Measurements from ENCODE around the gene LGMN. TPM values are rescaled to one million over a fixed set of nuclear protein-coding genes. Genes with fewer than 3 reads are reported as not detected.

Gene LGMN
- total and polyA plus RNA-seq, 9 of the 15 experiments (the other 6 are each of a cell fraction or from before 2014, with no cell fraction given), result 0.05 to 1.4 (median 0.43) TPM; not detected in 2

DNA sequence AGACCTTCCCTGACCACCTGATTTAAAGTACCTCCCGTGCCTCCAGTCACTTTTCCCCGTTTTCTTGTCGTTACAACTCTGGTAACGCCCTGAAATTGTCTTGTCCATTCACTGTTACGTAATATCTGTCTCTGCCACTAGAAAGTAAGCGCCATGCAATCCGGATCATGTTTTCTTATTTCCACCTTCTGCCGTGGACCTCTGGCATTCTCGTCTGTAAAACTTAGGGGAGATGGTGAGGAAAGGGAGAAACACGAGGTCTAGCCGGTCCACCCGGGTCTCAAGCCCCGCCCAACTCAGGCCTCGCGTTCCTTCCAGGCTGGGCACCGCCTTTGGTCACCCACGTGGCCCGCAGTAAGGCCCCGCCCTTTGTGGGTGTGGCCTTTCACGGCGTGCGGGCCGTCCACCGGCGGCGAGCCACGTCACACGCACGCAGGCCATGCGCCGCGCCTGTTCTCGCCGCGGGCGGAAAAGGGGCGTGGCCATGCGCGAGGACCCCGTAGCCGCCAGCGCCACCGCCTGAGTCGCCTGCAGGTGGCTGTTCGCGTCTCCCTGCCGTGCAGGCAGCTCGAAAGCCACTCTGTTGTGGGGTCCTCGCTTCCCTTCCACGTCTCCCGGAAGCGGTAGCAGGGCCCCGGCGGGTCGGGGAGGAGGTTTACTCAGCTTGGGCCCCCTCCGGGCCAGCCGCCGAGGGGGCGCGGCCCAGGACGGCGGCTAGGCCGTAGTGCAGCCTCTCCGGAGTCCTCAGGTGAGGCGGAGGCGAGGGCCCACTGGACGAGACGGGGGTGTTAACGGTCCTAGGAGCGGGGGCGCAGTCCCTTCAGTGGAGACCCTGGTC is 45.5 kb upstream of the LGMN start, which contains the start of gene GOLGA5 (continued):
- TF ChIP-seq ZNF212 (CRISPR knock-in tag; IDR thresholded peaks at IDR 0.05), result no peak
- no peak for TF ChIP-seq TCF7L2 (IDR thresholded peaks at IDR 0.05; ENCODE audit: low read depth, low read length)
- no peak for TF ChIP-seq MEF2D (tag; conservative IDR thresholded peaks at IDR 0.05; ENCODE audit: low read depth)
- TF ChIP-seq ZNF24 (IDR thresholded peaks at IDR 0.05), result no peak
- TF ChIP-seq, protein P1, sequence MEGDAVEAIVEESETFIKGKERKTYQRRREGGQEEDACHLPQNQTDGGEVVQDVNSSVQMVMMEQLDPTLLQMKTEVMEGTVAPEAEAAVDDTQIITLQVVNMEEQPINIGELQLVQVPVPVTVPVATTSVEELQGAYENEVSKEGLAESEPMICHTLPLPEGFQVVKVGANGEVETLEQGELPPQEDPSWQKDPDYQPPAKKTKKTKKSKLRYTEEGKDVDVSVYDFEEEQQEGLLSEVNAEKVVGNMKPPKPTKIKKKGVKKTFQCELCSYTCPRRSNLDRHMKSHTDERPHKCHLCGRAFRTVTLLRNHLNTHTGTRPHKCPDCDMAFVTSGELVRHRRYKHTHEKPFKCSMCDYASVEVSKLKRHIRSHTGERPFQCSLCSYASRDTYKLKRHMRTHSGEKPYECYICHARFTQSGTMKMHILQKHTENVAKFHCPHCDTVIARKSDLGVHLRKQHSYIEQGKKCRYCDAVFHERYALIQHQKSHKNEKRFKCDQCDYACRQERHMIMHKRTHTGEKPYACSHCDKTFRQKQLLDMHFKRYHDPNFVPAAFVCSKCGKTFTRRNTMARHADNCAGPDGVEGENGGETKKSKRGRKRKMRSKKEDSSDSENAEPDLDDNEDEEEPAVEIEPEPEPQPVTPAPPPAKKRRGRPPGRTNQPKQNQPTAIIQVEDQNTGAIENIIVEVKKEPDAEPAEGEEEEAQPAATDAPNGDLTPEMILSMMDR (IDR thresholded peaks at IDR 0.05 in 2 of 3, conservative IDR thresholded peaks at IDR 0.05 in 1 of 3; ENCODE audit: insufficient read depth in 2 of 3, low read depth in 1 of 3, low read length in 3 of 3), result no peak
- peak; percentile 64; the same call in 1 of the 2 replicates for TF ChIP-seq ZBTB7A (IDR thresholded peaks at IDR 0.05; ENCODE audit: borderline replicate concordance, control insufficient read depth, low read depth, low read length)
- TF ChIP-seq OTX1 (CRISPR knock-in tag; IDR thresholded peaks at IDR 0.05), result no peak
- TF ChIP-seq ZFP1 (CRISPR knock-in tag; IDR thresholded peaks at IDR 0.05), result no peak
- TF ChIP-seq, protein P2, sequence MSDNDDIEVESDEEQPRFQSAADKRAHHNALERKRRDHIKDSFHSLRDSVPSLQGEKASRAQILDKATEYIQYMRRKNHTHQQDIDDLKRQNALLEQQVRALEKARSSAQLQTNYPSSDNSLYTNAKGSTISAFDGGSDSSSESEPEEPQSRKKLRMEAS (CRISPR knock-in tag; IDR thresholded peaks at IDR 0.05), result peak; percentile 99
- peak; percentile 50; the same call in 1 of the 2 replicates for TF ChIP-seq MECOM (CRISPR knock-in tag; IDR thresholded peaks at IDR 0.05)
- TF ChIP-seq TRIM28 (IDR thresholded peaks at IDR 0.05), result no peak
- TF ChIP-seq FOXJ3 (CRISPR knock-in tag; IDR thresholded peaks at IDR 0.05), result no peak
- TF ChIP-seq, protein P3, sequence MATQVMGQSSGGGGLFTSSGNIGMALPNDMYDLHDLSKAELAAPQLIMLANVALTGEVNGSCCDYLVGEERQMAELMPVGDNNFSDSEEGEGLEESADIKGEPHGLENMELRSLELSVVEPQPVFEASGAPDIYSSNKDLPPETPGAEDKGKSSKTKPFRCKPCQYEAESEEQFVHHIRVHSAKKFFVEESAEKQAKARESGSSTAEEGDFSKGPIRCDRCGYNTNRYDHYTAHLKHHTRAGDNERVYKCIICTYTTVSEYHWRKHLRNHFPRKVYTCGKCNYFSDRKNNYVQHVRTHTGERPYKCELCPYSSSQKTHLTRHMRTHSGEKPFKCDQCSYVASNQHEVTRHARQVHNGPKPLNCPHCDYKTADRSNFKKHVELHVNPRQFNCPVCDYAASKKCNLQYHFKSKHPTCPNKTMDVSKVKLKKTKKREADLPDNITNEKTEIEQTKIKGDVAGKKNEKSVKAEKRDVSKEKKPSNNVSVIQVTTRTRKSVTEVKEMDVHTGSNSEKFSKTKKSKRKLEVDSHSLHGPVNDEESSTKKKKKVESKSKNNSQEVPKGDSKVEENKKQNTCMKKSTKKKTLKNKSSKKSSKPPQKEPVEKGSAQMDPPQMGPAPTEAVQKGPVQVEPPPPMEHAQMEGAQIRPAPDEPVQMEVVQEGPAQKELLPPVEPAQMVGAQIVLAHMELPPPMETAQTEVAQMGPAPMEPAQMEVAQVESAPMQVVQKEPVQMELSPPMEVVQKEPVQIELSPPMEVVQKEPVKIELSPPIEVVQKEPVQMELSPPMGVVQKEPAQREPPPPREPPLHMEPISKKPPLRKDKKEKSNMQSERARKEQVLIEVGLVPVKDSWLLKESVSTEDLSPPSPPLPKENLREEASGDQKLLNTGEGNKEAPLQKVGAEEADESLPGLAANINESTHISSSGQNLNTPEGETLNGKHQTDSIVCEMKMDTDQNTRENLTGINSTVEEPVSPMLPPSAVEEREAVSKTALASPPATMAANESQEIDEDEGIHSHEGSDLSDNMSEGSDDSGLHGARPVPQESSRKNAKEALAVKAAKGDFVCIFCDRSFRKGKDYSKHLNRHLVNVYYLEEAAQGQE (IDR thresholded peaks at IDR 0.05; ENCODE audit: borderline replicate concordance), result peak; percentile 49
- TF ChIP-seq, protein P3 (CRISPR knock-in tag; IDR thresholded peaks at IDR 0.05; ENCODE audit: low read depth), result no peak
- TF ChIP-seq SMAD4 (CRISPR knock-in tag; conservative IDR thresholded peaks at IDR 0.05), result peak; percentile 37; the same call in 1 of the 2 replicates
- no peak for TF ChIP-seq E2F3 (CRISPR knock-in tag; IDR thresholded peaks at IDR 0.05)
- TF ChIP-seq ELF4 (CRISPR knock-in tag; IDR thresholded peaks at IDR 0.05), result no peak
- TF ChIP-seq MTA1 (IDR thresholded peaks at IDR 0.05; ENCODE audit: borderline replicate concordance), result no peak
- TF ChIP-seq CCNT2 (IDR thresholded peaks at IDR 0.05; ENCODE audit: borderline replicate concordance, extremely low read depth, insufficient read length, low read depth, low read length), result peak; percentile 82
